NOMO-1 (cell line): Measurements from ENCODE around the gene LMO2.
A peak's percentile ranks its signal among the peaks of the same experiment; 100 is the strongest.

Experiments used
- DNase-seq, 2 experiments: peaks; one replicate each; lab custom pipeline; 2025; ENCODE audit not compliant: unreplicated experiment in 2 of 2; lab: John Stamatoyannopoulos, UW

The LMO2 gene

DNA sequence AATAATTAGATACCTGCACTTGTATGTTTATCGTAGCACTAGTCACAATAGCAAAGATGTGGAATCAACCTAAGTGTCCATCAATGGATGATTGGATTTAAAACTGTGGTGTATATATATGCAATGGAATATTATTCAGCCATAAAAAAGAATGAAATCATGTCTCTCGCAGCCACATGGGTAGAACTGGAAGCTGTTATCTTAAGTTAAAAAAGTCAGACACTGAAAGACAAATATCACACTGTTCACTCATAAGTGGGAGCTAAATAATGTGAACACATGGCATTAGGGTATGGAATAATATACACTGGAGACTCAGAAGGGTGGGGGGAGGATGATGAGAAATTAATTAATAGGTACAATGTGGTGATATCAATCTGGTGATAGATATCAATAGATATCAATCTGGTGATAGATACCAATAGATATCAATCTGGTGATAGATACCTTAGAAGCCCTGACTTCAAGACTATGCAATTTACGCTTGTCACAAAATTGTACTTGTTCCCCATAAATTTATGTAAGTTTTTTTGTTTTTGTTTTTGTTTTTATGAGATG is 2.0 kb downstream of the LMO2 start:
- no peak for DNase-seq

DNA sequence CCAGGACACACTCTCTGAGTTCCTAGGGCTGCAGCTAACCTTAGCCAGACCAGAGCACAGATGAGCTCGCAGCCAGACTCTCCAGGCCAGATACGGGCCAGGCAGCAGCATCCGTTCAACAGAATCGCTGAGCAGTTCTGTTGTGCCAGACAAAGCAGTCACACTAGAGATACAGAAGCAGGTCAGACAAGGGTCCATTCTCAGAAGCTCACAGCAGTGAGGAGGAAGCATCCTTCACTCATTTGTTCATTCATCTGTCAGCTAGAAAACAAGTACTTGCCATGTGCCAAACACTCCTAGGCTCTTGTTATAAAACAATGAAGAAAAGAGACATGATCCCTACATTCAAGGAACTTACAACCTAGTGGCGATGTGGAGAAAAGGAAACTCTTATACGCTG is 2.6 kb downstream of the LMO2 start:
- peak in 1 of 2 experiments; percentile 18 for DNase-seq

DNA sequence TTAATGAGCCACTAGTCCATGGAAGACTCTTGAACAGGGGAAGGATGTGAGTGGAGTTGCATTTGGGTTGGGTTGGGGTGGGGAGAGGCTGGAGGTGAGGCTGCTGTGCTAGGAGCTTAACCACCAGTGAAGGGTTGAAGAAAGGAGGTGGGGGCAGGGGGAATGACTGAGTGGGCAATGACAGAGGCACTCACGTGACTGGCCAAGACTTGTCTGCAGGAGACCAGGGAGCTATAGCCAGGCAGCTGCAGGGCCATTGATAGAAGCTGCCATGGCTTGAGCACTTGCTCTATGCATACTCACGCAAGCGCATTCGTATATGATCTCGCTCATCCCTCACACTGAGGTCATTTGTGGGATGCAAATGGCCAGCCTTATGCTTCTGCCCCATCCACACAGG is 4.0 kb downstream of the LMO2 start:
- no peak for DNase-seq

DNA sequence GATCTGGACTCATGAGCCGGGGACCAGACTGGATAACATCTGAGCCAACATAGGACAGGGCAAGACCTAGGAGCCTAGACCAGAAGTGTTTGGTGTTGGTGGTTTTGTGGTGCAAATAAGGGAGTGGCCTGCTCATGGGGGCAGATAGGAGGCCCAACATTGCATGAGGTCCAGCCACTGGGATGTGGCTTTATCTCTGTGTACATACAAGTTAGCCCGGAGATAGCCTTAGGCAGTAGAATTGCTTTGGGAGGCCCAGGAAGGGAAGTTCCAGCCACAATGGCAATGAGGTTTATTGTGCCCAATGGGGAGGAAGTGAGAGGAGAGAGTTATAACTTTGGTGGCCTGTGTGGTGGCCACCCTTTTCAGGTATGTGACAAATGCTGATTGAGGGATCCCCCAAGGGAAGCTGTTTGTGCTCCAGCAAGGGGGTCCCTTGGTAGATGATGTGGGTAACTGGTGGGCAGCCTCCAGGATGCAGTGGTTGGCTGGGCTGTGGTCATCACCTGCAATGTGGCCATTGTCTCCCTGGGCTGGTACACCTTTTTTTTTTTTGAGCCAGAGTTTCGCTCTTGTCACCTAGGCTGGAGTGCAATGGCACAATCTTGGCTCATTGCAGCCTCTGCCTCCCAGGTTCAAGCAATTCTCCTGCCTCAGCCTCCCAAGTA is 6.4 kb downstream of the LMO2 start:
- peak; percentile 66 to 71 for DNase-seq

DNA sequence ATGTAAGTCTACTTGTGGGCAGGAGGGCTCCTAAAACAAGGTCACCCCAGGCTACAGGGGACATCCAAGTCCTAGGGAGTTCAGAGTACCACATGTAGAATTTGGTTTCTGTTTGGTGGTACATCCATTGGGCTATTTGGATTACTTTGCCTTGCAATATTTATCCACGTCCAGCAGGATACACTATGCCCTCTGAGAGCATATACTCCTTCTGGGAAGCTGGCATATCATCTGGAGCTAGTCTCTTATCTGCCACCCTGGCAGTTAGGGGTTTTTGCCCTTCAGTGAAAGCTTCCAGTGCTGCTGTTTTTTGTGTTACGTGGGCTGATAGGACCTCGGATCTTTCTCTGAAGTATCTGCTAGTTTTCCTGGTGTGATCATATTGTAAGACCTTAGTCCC is 7.3 kb downstream of the LMO2 start:
- no peak for DNase-seq

DNA sequence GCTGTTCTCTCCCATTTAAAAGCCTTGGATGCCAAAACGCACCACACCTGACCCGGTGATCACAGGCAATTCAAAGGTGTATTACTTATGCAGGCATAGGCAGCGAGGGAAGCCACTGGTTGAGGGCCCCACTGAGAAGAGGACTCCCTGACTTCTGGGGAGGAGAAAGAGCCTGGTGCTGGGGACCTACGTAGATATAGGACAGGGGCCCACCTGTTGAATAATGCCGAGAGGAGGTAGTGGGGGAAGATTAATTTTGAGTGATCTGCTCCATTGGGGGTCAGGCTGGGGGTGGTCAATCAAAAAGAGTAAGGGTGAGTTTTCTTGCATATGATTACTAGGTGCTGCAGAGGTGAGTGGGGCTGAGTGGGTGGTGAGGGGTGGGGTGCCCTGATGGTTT is 7.8 kb downstream of the LMO2 start:
- DNase-seq = no peak

DNA sequence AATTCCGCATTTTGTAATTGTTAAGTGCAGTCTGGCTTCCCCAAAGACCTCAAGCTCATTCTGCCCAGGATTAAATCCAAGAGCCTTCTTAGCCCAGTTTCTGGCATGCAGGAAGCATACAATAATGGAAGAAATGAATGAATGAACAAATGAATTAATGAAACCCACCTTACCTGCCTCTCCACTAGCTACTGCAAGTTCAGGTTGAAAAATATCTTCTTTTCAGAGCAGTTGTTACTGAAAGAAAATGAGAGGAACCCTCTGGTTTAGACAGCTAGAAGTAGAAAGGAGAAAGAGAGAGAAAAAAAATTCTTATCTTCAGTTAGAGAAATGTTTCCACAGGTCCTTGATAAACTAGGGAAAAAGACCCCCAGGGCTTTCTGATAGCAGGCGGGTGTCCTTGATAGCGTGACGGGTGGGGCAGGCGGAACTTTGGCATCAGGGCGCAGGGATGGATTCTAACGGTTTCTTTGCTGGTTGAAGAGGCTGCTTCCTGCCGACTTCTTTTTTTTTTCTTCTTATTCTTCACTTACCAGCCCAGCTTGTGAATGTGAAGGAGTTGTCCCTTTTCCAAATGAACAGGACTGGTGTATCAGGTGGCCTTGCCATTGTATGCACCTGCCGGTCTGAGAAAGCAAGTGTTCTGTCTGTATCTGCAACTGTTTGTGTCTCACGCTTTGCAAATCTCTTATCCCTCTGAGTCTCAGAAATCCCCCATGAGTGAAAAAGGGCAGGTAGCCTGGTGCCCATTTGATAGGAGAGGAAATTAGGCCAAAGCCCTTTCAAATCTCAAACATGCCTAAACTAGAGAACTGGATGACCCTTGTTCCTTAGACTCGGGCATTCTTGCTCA is 10.0 kb downstream of the LMO2 start:
- no peak for DNase-seq

DNA sequence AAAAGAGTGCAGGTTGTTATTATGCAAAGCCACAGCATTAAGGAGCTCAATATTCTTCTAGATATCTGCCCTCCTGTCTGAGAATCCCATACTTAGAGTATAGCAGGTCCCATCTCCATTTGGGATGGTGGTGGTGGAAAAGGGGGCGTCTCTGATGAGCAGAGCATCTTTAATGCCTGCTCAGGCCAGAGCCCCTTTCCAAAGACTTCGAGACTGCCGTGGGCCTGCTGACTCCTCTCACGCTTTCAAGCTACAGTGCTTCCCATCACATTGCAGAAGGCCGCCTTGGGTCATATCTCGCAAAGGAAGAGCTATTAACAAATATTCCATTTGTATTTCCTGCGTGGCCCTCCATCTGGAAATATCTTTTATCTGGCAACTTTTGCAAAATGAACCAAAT is 10.9 kb downstream of the LMO2 start:
- DNase-seq = no peak

DNA sequence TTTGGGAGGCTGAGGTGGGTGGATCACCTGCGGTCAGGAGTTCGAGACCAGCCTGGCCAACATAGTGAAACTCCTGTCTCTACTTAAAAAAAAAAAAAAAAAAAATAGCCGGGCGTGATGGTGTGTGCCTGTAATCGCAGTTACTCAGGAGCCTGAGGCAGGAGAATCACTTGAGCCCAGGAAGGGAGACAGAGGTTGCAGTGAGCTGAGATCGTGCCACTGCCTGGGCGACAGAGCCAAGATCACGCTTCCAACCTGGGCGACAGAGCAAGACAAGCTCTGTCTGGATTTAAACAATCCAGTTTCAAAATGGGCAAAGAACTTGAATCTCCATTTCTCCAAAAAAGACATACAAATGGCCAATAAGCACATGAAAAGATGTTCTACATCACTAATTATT is 12.5 kb downstream of the LMO2 start:
- DNase-seq = no peak

DNA sequence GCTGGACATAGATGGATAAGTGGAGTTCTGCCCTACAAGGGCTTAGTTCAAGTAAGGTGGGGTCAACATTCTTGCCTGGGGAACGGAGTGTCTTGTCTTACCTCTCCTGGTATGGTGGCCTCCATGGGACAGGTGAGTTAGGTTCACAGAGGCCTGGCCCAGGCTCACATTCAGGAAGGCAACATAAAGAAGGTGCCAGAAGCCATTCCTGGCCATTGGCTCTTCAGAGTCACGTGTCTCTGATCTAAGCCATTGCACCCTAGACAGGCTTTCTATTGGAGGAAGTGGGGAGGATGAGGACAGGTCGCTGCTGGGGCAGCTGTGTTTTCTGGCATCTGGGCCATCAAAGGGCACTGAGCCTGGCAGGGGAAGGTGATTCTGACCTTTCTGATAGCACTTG is 14.8 kb downstream of the LMO2 start:
- DNase-seq = no peak

DNA sequence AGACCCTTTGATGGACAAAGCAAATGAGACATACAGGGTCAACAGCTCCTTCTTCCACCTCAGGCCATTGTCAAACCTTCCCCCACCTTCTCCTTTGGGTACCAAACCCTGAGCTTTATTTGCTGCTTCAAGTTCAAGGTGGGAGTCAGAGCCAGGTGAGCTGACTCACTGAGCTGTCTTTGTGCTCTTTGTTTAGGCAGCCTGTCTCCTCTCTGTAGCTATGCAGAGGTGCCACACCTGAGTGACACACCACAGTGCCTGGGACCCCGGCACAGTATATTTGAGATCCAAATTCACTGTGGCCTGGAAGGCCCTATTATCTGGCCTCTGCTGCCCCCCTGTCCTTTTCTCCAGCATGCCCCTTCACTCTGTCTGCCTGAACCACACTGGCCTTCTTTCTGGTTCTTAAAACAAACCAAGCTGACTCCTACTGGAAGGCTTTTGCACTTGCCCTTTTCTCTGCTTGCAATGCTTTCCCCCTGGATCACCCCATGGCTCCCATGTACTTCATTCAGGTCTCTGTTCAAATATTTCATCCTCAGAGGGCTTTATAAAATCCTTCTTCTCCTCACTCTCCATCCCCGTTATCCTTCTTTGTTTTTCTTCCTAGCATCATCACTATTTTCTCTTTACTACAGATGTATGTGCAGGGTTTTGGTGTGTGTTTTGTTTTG is 16.1 kb downstream of the LMO2 start:
- no peak for DNase-seq

DNA sequence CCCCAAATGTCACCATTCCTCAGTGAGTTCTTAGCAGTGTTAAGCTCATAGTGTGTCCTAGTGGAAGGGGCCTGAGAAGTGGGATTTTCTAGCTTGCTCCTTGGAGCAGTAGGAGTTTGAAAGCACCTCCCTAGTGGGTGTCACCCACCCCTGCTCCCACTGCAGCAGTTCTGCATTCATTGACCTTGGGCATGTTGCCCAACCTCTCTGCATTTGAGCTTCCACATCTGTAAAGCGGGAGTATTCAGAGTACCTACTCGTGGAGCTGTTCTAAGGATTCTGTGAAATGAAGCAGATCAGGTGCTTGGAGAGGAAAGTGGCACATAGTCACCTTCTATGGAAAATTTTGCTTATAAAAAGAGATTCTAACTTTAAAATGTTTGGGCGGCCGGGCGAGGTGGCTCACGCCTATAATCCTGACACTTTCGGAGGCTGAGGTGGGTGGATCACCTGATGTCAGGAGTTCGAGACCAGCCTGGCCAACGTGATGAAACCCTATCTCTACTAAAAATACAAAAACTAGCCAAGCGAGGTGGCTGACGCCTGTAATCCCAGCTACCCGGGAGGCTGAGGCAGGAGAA is 16.9 kb downstream of the LMO2 start:
- no peak for DNase-seq

DNA sequence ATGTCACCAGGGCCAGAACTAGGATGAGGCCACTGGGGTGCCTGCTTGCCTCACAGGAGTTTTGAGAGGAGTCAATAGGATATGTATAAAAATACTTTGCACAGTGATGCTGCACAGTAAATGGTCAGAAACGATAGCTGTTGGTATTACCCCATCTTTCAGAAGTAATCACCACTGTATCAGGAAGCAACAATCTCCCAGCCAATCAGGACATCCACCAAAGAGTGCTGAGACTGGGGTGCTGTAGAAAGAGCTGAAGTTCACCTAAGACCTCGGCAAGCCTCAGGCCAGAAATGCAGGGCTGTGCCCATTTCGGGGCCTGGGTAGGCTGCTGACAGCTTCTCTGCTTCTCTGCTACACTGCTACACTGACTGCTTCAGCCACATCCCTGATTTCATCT is 17.4 kb downstream of the LMO2 start:
- peak; percentile 50 to 56 for DNase-seq

DNA sequence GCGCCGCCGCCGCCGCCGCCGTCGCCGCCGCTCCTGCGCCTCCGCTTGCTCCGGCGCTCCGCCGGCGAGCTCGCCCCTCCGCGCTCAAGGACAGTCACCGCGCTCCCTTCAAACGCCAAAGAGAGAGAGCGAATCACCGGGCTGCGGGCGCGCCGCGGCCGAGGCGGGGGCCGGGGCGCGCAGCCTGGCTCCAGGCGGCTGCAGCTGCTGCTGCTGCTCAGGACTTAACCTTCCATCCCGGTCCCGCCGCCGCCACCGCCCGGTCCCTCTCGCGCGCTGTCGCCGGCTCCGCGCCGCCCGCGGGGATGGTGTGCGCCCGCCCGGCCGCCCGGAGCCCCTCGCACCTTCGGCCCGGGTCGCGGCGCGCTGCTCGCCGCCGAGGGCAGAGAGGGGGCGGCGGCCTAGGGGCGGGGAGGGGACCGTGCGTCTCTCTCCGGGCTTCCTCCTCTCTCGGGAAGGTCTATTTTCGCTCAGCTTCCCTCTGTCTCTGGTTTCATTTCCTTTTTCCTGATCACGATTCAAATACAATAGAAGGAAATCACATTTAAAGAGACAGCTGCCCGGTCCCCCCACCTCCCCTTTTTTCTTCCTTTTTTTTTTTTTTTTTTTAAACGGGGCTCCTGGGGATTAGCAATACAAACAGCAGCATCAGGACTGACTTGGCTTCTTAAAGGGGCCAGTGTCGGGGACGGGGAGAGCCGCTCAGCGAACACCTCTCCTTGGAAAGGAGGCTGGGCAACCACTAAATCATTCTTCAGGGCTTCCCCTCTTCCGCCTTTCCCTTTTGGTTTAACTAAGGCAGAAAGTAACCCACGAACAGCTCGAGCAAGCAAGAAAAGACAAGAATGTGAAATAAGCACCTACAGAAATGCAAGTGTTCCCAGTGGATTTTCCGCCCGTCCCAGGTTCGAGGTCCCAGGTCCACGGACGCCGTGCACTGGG is 22.1 kb downstream of the LMO2 start:
- DNase-seq = peak; percentile 85 to 98

DNA sequence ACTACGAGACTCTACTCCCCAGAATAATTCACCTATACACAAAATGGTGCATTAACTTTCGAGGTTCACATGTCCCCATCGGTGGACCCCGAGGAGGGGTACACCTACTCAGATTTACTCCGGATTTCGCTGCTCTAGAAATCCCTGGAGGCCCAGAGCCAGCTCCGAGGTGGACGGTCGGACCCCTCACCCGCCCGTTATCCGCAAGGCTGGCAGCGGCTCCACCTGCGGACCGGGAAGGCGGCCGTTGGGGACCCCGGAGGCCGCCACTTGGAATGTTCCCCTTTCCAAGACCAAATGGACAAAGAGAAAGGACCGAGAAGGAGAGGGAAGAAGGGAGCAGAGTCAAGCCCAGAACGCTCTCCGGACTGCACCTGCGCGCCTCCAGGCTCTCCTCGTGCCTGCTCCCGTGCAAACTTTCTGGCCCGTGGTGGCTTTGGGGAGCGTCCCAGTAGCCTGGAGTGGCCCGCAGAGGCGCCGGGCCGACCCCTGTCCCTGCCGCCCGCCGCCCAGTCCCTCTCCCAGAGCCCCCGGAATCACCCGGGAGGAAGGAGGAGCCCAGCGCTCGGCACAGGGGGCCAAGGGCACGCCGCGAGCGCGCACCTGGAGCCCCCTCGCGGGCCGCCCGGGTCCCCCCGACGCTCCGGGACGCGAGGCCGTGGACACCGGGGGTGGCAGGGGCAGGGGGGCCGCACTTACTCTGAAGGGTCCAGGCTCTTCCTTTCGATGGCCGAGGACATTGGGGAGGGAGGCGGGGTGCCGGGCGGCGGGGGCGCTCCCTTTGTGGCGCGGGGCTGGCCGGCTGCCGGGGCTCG is 23.0 kb downstream of the LMO2 start:
- DNase-seq = no peak

DNA sequence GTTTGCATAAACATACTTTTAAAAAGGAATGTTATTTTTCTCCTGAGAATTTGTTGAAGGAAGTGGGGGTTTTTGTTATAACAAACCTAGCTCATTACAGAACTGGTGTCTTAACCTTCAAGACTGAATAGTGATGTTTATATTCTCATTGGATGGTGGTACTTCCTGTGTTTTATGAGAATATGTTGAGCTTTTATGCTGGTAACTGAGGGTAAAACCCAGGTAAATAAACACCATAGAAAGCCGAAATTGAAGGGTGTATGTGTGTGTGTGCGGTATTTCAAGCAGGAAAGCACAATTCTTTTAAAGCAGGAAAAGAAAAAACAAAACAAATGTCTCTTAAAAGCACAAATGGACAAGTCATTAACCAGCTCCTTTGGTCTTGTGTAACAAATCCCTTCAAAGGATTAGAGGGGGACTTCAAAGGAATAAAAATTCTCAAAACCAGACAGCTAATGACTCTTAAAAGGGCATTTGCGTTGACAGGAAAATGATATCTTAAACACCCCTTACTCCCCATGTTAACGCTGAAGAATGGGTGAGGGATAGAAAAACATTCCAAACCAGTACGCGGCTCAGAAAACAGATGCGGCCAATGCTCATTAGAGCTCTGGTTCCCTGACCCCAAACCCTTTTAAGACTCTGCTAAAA is 23.8 kb downstream of the LMO2 start:
- DNase-seq = peak in 1 of 2 experiments; percentile 36

DNA sequence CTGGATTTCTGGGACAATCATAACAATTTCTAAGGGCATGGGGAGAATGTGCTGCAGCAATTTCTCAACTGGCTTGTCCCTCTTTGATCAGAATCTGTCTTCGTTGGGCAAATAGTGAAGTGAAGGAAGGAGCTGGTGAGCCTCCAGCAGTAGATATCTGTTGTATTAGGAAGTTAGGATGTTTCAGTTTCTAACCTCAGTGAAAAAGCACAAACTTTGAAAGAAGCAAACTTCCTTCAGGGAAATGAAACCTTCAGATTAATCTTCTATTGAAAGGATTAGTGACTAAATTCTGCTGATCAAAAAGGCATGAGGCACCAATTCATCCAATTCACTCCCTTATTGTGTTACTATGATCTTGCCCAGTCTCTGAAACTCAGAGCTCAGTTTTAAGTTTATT is 24.3 kb downstream of the LMO2 start:
- peak in 1 of 2 experiments; percentile 77 for DNase-seq

DNA sequence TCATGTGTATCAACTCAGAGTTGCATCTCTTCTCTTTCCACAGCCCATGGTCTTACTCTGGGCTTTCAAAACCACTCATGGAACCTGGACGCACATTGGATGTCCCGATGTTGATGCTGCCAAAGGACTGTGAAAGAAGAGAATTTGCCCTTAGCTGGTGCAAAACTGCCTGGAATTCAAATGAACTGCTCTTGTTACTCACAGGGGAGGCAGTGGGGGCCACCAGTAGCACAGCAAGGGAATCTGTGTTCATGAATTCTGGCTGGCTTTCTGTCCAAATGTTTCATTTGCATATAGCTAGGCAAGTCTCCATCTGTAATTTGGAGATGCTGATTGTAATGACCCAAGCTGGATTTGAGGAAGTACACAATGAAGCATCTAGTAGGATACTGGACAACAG is 24.9 kb downstream of the LMO2 start:
- DNase-seq = no peak

DNA sequence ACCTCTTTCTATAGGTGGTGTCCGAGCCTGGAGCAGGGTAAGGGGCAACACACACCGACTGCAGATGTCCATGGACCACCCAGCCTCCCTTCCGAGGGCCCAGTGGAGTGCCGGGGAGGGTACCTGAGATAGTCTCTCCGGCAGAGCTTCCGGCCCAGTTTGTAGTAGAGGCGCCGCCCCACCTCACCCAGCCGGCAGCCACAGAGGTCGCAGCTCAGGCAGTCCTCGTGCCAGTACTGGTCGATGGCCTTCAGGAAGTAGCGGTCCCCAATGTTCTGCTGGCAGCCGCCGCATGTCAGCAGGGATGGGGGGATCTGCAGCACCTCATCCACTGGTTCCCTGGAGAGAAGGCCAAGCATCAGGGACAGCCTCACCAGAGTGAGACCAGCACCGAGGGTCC is 27.4 kb downstream of the LMO2 start:
- no peak for DNase-seq
